Central memory CD8-positive, alpha-beta T cell (primary cell): ENCODE results near the gene NLRP3.
"Not testable (repeated sequence)": the region's sequence is repeated elsewhere in the genome, so short reads cannot be mapped to it uniquely, and the experiment has no call there.

Experiments used
- ATAC-seq: fragments of 150-1000 bp; cut with Tn5 transposase; replicated peaks from 2 replicates; pipeline ENCODE4 v1.10.0; 2022; ENCODE audit warnings: mild to moderate bottlenecking, moderate FRiP score, moderate number of reproducible peaks; ENCODE audit not compliant: poor library complexity, severe bottlenecking; ENCODE audit errors: extremely low read depth
- DNase-seq, 2 donors: peaks; one replicate each; pipeline ENCODE4 v3.0.0; 2021; ENCODE audit warnings: low spot score in 2 of 2
- H3K27ac Mint-ChIP-seq: one replicate; pipeline ENCODE4 v1.8.0; 2022; ENCODE audit warnings: low read depth, mild to moderate bottlenecking, moderate library complexity, mixed read lengths
- H3K27me3 Mint-ChIP-seq: one replicate; pipeline ENCODE4 v1.8.0; 2022; ENCODE audit warnings: mixed read lengths
- H3K36me3 Mint-ChIP-seq: one replicate; pipeline ENCODE4 v1.8.0; 2022; ENCODE audit warnings: mild to moderate bottlenecking, moderate library complexity, mixed read lengths; ENCODE audit not compliant: insufficient read depth
- H3K4me1 Mint-ChIP-seq: one replicate; pipeline ENCODE4 v1.8.0; 2022; ENCODE audit warnings: mixed read lengths
- H3K4me3 Mint-ChIP-seq: one replicate; pipeline ENCODE4 v1.8.0; 2022; ENCODE audit warnings: mild to moderate bottlenecking, moderate library complexity, mixed read lengths
- H3K9me3 Mint-ChIP-seq: one replicate; pipeline ENCODE4 v1.8.0; 2022; ENCODE audit warnings: mixed read lengths

The NLRP3 gene

GRCh38 chr1:247470942-247471429 is 55.0 kb downstream of the NLRP3 start:
- H3K36me3 Mint-ChIP-seq, H3K9me3 Mint-ChIP-seq, H3K4me1 Mint-ChIP-seq, H3K4me3 Mint-ChIP-seq, DNase-seq, H3K27ac Mint-ChIP-seq, ATAC-seq: not testable (repeated sequence)
- H3K27me3 Mint-ChIP-seq, result peaks cover 24% of the 10 kb centered on the region

DNA sequence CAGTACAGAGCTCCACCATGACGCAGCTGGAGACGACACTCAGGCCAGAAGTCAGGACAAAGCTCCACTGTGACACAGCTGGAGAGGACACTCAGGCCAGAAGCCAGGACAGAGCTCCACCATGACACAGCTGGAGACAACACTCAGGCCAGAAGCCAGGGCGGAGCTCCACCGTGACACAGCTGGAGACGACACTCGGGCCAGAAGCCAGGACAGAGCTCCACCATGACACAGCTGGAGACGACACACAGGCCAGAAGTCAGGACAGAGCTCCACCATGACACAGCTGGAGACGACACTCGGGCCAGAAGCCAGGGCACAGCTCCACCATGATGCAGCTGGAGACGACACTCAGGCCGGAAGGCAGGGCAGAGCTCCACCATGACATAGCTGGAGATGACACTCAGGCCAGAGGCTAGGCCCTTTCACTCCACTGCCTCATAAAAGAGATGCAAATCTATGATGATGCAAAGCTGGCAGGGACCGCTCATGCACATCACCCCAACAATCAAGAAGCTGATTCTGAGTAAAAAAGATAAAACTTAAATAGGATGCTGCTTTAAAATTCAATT is 55.6 kb downstream of the NLRP3 start:
- ATAC-seq (no peak), DNase-seq (no peak)
- no peaks in the 10 kb centered on the region for H3K9me3 Mint-ChIP-seq
- H3K36me3 Mint-ChIP-seq, result no peaks in the 10 kb centered on the region
- no peak overlapping the region for H3K27ac Mint-ChIP-seq
- H3K4me3 Mint-ChIP-seq, result no peak overlapping the region
- H3K4me1 Mint-ChIP-seq, result no peaks in the 10 kb centered on the region
- peaks cover 18% of the 10 kb centered on the region for H3K27me3 Mint-ChIP-seq

DNA sequence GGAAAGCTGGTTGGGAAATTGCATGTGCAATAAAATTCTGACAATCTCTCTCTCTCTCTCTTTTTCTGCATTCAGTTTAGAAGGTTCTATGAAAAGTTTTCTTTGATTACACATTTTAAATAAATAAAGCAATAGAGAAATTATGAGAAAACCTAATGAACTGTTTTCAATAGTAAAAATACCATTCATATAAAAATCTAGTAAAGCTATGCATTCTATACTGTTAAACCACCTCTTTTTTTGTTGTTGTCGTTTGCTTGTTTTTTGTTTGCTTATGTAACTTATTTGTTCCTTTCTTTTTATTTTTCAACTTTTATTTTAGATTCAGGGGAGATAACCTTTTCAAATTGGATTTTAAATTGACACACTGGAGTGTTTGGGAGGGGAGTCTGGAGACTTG is 56.1 kb downstream of the NLRP3 start:
- no peaks in the 10 kb centered on the region for H3K4me1 Mint-ChIP-seq
- ATAC-seq (no peak), DNase-seq (no peak)
- no peaks in the 10 kb centered on the region for H3K36me3 Mint-ChIP-seq
- H3K27me3 Mint-ChIP-seq, result peaks cover 13% of the 10 kb centered on the region
- H3K27ac Mint-ChIP-seq, result no peak overlapping the region
- no peak overlapping the region for H3K4me3 Mint-ChIP-seq
- H3K9me3 Mint-ChIP-seq, result no peaks in the 10 kb centered on the region

- no peaks in the 10 kb centered on the region for H3K4me1 Mint-ChIP-seq
- no peak overlapping the region for H3K27ac Mint-ChIP-seq
- H3K27me3 Mint-ChIP-seq, result peaks cover 9% of the 10 kb centered on the region
- DNase-seq (no peak), ATAC-seq (no peak)
- no peaks in the 10 kb centered on the region for H3K9me3 Mint-ChIP-seq
- no peaks in the 10 kb centered on the region for H3K36me3 Mint-ChIP-seq
- H3K4me3 Mint-ChIP-seq, result no peak overlapping the region
These were observed 58.4 kb downstream of the NLRP3 start for GRCh38 chr1:247474367-247474766.

DNA sequence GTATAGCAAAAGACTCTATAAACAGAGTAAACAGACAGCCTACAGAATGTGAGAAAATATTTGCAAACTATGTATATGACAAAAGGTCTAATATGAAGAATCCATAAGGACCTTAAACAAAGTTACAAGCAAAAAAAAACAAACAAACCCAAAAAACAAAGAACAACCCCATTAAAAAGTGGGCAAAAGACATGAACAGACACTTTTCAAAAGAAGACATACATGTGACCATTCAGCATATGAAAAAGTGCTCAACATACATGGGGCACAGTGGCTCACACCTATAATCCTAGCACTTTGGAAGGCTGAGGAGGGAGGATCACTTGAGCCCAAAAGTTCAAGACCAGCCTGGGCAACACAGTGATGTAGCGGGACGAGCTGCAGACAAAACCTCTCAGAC is 59.8 kb downstream of the NLRP3 start:
- H3K27ac Mint-ChIP-seq, result no peak overlapping the region

DNA sequence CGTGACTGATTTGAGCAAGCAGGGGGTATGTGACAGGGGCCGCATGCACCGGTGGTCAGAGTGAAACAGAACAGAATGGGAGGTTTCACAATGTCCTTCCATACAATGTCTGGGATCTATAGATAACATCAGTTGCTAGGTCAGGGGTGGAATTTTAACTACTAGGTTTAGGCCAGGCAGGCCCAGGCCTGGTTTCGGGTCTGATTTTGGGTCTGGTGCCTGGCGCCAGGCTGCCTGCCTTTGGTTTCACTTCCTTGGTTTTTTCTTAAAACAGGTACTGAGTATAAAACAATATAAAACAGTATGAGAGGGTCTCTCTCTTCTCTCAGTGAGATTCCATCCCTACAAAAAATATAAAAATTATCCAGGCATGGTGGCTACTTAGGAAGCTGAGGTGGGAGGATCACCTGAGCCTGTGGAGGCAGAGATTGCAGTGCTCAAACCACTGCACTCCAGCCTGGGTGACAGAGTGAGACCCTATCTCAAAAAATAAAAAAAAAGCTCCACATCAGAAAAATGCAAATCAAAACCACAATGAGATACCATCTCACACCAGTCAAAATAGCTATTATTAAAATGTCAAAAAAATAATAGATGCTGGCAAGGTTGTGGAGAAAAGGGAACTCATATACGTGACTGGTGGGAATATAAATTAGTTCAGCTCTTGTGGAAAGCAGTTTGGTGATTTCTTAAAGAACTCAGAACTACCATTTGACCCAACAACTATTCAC is 60.5 kb downstream of the NLRP3 start:
- not testable (repeated sequence) for H3K27me3 Mint-ChIP-seq, H3K27ac Mint-ChIP-seq, ATAC-seq, H3K4me1 Mint-ChIP-seq, H3K36me3 Mint-ChIP-seq, H3K9me3 Mint-ChIP-seq, DNase-seq, H3K4me3 Mint-ChIP-seq

More for the DNA sequence above, 59.8 kb downstream of the NLRP3 start:
- no peaks in the 10 kb centered on the region for H3K4me1 Mint-ChIP-seq
- H3K4me3 Mint-ChIP-seq, result no peak overlapping the region
- no peak for ATAC-seq
- peaks cover 9% of the 10 kb centered on the region for H3K27me3 Mint-ChIP-seq
- DNase-seq, result no peak
- no peaks in the 10 kb centered on the region for H3K36me3 Mint-ChIP-seq
- no peaks in the 10 kb centered on the region for H3K9me3 Mint-ChIP-seq

DNA sequence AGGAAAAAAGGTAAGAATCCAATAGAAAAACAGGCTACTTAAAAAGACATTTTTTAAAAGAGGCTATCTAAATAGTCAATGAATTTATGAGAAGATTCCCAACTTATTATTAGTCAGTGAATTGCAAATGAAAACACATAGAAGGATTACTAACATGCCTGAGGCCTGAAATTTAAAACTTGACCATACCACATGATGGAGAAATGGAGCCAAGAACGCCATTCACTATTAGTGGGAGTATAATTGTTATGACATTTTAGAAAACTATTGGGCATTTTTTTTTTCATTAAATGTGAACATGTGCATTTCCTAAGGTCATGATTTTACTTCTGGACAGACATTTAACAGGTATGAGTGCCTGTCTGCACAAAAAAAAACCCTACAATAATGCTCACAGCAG is 66.8 kb downstream of the NLRP3 start:
- no peaks in the 10 kb centered on the region for H3K4me1 Mint-ChIP-seq
- H3K9me3 Mint-ChIP-seq, result no peaks in the 10 kb centered on the region
- DNase-seq (no peak), ATAC-seq (no peak)
- no peak overlapping the region for H3K4me3 Mint-ChIP-seq
- no peaks in the 10 kb centered on the region for H3K27me3 Mint-ChIP-seq
- no peaks in the 10 kb centered on the region for H3K36me3 Mint-ChIP-seq
- no peak overlapping the region for H3K27ac Mint-ChIP-seq

GRCh38 chr1:247487057-247487456 is 71.1 kb downstream of the NLRP3 start:
- H3K27me3 Mint-ChIP-seq, result peaks cover 14% of the 10 kb centered on the region
- ATAC-seq, result peak; percentile 46
- DNase-seq, result peak in 1 of 2 donors; percentile 17
- H3K4me3 Mint-ChIP-seq, result no peak overlapping the region
- peaks cover 2% of the 10 kb centered on the region for H3K36me3 Mint-ChIP-seq
- H3K4me1 Mint-ChIP-seq, result no peaks in the 10 kb centered on the region
- H3K27ac Mint-ChIP-seq, result no peak overlapping the region
- H3K9me3 Mint-ChIP-seq, result no peaks in the 10 kb centered on the region

GRCh38 chr1:247491328-247491727 is 75.4 kb downstream of the NLRP3 start:
- Mint-ChIP-seq H3K9me3 (no peaks in the 10 kb centered on the region), H3K36me3 (peaks cover 2% of the 10 kb centered on the region), H3K4me1 (no peaks in the 10 kb centered on the region), H3K4me3 (no peak overlapping the region), H3K27me3 (peaks cover 52% of the 10 kb centered on the region), H3K27ac (no peak overlapping the region)
- ATAC-seq (no peak), DNase-seq (no peak)

DNA sequence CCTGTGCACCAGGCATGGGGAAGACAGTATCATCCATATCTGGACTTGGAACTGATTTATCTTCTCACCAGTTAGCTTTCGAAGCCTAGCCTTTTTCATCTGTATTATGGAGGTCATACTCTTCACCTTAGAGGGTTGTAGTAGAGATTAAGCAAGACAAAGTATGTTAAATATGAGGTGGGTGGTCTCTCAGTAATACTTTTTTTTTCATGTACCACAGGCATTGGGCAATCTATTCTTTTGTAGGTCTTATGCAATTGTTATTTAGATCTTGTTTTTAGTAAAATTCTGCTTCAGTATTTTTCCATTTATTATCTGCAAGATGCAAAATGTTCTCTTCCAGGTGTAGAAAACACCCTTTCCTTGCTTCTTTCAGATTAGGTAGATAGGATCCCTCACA is 77.1 kb downstream of the NLRP3 start:
- Mint-ChIP-seq H3K27ac (no peak overlapping the region), H3K4me1 (no peaks in the 10 kb centered on the region), H3K4me3 (no peak overlapping the region), H3K36me3 (peaks cover under 1% of the 10 kb centered on the region), H3K9me3 (no peaks in the 10 kb centered on the region), H3K27me3 (peaks cover 63% of the 10 kb centered on the region)
- ATAC-seq, result no peak
- DNase-seq, result no peak

DNA sequence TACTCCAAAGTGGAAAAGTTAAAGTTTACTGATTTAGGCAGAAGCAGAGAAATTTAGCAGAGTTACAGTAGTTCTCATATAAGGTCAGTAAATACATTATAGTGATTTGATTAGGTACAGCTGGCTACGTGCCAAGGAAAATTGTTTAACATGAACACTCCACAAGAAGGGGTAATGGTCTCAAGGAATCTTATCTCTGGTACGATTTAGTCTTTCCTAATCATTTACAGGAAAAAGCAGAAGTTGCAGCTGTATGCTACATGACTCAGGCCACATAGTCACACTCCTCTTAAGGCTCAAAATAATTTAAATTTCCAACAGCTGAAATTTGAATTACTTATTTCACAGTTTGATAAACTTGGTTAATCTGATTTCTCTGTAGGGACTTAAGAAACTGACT is 78.8 kb downstream of the NLRP3 start:
- peaks cover 75% of the 10 kb centered on the region for H3K27me3 Mint-ChIP-seq
- DNase-seq (no peak), ATAC-seq (no peak)
- H3K4me3 Mint-ChIP-seq, result no peak overlapping the region
- H3K36me3 Mint-ChIP-seq, result no peaks in the 10 kb centered on the region
- H3K27ac Mint-ChIP-seq, result no peak overlapping the region
- H3K9me3 Mint-ChIP-seq, result no peaks in the 10 kb centered on the region
- H3K4me1 Mint-ChIP-seq, result no peaks in the 10 kb centered on the region

- Mint-ChIP-seq H3K27me3 (peaks cover 64% of the 10 kb centered on the region), H3K4me1 (no peaks in the 10 kb centered on the region), H3K9me3 (no peaks in the 10 kb centered on the region), H3K4me3 (no peak overlapping the region), H3K36me3 (no peaks in the 10 kb centered on the region), H3K27ac (no peak overlapping the region)
- DNase-seq (no peak), ATAC-seq (no peak)
These were observed 80.8 kb downstream of the NLRP3 start for GRCh38 chr1:247496581-247497285.
